Femur (tissue), 1 donor: ENCODE measurements around the gene SPATA33.
A peak's percentile ranks its signal among the peaks of the same experiment; 100 is the strongest.
"Not testable (repeated sequence)": the region's sequence is repeated elsewhere in the genome, so short reads cannot be mapped to it uniquely, and the experiment has no call there.

Experiments
- DNase-seq: peaks from one replicate; pipeline ENCODE4 v3.0.0-alpha.2; 2017

SPATA33 gene

DNA sequence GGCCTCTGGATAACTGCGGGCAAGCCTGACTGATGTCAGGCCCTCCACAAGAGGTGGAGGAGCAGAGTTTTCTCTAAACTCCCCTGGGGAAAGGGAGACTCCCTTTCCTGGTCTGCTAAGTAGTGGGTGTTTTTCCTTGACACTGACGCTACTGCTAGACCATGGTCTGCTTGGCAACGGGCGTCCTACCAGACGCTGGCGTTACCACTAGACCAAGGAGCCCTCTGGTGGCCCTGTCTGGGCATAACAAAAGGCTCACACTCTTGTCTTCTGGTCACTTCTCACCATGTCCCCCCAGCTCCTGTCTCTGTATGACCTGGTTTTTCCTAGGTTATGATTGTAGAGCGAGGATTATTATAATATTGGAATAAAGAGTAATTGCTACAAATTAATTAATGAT is 9.4 kb downstream of the SPATA33 start:
- DNase-seq, result not testable (repeated sequence)

DNA sequence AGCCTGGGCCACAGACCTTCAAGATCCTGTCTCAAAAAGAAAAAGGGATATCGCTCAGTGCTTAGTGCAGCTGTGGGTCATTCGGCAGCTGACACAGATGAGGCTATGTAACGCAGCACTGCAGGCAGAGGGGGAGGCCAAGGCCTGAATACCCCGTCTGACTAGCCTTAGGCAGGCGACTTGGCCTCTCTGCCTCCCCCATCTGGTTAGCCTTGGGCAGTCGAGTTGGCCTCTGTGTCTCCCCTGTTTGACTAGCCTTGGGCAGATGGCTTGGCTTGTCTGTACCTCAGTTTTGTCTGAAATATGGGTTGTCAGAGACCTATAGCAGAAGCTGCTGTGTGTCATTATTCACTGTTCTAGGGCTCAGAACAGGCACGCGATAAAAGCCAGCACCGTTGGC is 10.0 kb downstream of the SPATA33 start:
- no peak for DNase-seq

DNA sequence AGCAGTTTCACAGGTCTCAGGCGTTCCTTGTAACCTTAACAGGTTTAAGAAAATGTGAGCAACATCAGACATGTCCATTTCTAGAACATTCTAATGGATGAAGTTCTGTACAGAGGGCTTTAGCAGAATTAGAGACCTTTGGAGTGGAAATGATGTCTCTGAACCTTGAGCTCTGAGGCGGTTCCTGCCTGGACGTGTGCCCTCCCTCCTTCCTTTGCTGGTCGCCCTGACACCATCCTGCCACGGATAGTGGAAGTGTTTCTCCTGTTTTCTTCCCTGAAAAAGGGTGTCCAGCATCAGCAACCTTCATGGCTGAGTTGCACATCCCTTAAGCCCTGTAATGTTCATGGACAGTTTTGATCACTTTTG is 11.1 kb downstream of the SPATA33 start:
- DNase-seq, result no peak

DNA sequence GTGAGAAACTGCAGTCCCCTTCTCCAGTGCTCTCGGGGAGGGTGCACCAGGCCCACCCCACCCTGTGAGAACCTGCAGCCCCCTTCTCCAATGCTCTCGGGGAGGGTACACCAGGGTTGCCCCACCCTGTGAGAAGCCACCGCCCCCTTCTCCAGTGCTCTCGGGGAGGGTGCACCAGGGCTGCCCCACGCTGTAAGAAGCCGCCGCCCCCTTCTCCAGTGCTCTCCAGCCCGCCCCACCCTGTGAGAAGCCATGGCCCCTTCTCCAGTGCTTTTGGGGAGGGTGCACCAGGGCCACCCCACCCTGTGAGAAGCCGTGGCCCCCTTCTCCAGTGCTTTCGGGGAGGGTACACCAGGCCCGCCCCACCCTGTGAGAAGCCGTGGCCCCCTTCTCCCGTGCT is 12.1 kb downstream of the SPATA33 start:
- no peak for DNase-seq

DNA sequence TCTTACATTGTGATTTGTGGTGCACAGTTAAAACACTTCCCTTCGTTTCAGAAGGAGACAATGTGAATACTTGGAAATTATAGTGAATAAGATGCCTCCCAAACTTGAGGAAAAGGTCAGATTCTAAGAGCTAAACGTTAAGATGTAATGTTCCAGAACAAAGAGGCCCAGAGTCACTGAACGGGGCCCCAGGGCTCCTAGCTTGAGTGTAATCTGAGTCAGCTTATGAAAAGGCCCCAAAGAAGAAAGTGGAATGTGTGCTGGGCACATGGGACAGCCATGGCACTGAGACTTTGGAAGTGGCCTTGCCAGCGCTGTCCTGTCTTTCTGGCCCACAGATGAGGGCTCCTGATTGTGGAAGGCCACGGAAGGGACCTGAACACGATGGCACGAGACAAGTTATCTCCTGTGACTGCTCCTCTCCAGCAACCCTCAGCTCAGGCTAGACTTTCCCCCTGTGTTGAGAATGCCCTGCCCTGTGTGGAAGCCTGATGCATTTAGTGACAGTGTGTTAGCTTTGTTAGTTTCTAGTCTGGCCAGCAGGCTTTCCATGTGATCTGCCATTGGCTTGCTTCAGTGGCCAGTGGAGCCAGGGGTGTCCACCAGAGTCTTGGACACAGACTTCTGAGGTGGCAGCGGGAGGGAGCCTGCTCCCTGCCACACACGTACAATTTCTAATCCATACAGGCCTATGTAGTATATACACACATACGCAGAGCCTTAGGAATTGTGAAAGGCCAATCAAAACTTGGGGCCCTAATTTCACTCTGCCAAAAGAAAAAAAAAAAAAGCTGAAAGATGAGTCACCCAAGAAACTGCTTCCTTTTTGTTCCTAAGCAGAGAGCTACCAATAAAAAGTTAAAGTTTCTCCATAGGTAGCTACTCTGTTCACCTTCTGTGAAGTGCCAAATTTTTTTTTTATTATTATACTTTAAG is 13.1 kb downstream of the SPATA33 start:
- no peak for DNase-seq

DNA sequence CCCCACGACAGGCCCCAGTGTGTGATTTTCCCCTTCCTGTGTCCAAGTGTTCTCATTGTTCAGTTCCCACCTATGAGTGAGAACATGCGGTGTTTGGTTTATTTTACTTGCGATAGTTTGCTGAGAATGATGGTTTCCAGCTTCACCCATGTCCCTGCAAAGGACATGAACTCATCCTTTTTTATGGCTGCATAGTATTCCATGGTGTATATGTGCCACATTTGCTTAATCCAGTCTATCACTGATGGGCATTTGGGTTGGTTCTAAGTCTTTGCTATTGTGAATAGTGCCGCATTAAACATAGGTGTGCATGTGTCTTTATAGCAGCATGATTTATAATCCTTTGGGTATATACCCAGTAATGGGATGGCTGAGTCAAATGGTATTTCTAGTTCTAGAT is 13.9 kb downstream of the SPATA33 start:
- DNase-seq, result not testable (repeated sequence)

DNA sequence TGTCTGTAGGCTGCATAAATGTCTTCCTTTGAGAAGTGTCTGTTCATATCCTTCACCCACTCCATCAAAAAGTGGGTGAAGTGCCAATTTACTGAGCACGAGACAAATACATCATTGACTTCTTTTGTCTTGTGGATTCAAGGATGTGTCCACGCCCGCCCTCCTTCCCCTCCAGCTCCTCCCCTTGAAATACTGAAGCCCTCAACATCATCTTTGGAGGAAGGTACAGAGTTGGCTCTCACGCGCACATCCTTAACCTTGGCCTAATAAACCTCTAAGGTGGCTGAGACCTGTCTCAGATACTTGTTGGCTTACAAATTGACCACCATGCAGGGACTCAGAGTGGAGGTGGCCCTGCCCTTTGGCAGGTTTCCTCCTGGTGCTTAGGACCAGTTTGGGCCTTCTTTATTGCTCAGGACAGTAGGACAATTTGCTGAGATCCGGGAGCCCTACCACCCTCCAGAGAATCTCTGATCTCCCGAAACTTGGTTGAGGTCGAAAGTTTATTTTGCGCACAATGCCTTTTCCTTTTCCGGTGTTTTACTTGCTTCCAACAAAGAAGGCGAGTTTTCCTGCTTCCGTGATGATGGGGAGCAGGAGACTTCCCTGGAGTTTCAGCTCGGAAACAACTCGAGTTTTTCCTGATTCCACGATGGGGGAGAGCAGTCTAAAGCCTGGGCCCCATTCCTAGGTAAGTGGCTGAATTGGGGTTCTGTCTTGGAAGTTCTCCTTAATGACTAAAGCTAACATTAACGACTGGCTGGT is 14.7 kb downstream of the SPATA33 start:
- no peak for DNase-seq

DNA sequence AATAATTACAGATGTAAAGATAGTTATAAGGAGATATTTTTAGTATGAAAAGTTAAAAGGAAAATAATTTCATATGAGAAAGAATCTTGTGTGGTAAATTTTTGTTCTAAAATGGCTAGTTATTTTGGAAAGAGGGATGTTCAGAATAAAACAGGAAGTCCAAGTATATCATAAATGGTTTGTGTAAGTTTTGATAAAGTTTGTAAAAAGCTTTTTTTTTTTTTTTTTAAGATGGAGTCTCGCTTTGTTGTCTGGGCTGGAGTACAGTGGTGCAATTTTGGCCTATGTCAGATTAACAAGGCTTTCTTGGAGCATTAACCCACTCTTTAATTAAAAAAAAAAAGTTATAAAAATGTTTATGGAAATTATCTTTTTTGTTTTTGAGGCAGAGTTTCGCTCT is 20.6 kb downstream of the SPATA33 start:
- DNase-seq, result no peak

DNA sequence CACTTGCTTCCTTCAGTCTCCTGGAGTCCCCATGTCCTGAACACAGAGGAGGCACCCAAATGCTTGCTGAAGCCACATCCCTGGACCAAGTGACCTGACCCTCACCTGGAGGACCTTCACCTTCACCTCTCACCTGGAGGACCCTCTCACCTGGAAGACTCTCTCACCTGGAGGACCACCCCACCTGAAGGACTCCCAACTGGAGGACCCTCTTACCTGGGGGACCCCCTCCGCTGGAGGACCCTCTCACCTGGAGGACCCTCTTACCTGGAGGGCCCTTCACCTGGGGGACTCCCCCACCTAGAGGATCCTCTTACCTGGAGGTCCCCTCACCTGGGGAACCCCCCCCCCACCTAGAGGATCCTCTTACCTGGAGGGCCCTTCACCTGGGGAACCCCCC is 28.3 kb downstream of the SPATA33 start:
- DNase-seq, result no peak

DNA sequence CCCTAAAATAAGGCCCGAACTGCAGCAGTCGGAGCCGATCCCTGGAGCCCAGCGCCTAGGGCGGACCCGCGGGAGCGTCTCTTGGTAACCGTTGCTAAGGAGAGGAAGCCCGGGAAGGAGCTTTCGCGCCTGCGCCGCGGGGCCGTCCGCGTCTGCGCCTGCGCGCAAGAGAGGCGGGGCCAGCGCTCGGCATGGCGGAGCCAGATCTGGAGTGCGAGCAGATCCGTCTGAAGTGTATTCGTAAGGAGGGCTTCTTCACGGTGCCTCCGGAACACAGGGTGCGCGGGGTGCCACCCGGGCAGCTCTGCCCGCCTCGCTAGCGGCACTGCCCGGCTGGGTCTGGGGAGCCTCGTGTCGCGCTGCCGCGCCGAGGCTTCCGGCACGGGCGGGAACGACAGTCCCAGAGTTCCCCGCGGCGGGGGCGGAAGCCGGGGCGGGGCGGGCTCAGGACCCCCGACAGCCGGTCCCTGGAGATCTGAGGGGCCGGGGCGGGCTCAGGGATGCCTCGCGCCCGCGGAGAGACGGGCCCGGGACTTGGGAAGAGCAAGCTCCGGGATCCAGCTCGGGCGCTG is 29.0 kb downstream of the SPATA33 start, which contains the start of gene CDK10:
TSS of gene CDK10 (plus strand) at position 170 of the 572 bp plus-strand sequence. CDS start at position 192, 22 bp downstream.
- peak; percentile 94 for DNase-seq

DNA sequence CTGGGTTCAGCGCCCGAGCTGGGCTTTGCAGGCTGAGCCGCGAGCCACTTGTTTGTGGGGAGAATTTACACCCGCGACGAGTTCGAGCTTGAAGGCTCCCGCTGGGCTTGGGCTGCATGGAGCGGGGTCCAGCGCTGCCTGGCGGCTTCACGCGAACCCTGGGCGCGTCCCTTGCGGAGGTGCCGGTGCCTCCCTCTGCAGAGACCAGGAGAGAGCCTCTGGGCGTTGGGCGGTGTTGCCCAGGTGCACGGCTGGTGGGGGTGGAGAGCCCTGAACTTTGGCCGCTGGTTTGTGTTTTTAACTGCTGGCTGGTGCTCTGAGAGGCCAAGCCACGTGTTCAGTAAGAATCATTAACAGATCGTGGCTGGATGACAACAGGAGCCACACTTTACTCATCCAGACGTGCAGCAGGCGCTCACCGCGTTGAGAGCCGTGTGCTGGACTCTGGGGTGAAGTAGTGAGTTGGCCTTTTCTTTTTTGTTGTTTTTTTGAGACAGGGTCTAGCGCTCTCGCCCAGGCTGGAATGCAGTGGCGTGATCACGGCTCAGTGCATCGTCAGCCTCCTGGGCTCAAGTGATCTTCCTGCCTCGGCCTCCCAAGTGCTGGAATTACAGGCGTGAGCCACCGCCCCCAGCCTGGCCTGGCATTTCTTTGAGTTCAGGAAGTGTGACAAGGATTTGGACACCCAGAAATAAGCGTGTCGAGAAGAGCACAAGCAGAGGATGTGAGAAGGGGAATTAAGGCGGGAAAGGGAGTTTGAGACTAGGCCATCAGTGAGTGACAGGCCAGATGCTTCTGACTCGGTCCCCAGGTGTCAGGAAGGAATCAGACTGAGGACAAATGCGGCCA is 29.7 kb downstream of the SPATA33 start:
- DNase-seq, result no peak

DNA sequence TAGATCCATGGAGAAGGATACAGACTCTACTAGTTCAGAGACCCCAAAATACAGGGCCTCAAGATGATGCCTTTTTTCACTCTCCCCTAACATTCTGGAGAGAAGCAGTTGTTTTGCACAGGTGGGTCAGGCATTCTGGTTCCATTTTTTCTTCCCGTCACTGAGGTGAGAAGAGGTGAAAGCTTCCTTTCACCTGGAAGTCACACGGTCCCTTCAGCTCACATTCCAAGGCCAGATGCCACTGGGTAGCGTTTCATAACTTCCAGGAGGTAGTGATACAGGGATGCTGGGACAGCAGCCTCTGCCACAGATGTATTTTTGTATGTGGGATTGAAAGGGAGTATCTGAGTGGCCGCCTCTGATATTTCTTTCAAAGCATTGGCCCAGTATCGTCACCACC is 30.8 kb downstream of the SPATA33 start:
- DNase-seq, result no peak

DNA sequence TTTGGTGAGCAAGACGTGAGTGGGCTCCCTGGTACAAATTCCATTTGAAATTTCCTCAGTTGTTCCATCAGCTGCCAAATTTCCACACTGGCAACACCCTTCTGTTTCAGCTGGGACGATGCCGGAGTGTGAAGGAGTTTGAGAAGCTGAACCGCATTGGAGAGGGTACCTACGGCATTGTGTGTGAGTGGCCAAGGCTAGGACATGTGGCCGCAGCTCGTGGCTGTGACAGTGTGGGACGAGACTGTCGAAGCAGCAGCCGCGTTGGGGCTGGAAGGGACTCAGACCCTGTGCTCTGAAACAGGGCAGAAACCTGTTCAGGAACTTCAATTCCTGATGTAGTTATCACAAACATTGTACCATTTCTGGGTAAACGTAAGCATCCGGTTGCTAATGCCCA is 31.5 kb downstream of the SPATA33 start:
- DNase-seq, result no peak

DNA sequence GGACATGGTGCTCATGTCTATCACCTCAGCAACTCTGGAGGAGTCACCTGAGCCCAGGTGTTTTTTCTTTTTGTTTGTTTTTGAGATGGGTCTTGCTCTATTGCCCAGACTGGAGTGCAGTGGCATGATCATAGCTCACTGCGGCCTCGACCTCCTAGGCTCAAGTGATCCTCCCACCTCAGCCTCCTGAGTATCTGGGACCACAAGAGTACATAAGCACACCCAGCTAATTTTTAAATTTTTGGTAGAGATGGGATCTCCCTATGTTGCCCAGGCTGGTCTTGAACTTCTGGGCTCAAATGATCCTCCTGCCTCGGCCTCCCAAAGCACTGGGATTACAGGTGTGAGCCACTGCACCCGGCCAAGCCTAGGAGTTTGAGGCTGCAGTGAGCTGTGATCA is 32.0 kb downstream of the SPATA33 start:
- DNase-seq, result not testable (repeated sequence)

DNA sequence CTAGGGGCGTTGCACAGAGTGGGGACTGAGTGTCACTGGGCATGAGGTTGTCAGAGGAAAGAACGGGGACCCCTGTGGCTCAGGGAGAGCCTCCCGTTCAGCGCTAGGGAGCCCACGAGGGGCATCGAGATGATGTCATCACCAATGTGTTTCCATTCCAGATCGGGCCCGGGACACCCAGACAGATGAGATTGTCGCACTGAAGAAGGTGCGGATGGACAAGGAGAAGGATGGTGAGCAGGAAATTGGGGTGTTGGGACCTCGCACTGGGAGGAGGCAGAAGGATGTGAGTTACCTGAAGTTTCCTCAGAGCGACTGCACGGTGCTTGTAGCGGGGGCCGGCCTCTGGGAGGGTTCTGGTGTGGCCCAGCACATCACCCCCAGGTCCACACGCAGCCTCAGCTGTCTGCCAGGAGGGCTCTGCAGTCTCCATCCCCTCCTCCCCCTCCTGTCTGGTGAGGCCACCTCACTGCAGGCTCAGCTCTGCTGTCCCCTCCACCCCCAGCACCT is 32.8 kb downstream of the SPATA33 start:
- DNase-seq, result no peak

DNA sequence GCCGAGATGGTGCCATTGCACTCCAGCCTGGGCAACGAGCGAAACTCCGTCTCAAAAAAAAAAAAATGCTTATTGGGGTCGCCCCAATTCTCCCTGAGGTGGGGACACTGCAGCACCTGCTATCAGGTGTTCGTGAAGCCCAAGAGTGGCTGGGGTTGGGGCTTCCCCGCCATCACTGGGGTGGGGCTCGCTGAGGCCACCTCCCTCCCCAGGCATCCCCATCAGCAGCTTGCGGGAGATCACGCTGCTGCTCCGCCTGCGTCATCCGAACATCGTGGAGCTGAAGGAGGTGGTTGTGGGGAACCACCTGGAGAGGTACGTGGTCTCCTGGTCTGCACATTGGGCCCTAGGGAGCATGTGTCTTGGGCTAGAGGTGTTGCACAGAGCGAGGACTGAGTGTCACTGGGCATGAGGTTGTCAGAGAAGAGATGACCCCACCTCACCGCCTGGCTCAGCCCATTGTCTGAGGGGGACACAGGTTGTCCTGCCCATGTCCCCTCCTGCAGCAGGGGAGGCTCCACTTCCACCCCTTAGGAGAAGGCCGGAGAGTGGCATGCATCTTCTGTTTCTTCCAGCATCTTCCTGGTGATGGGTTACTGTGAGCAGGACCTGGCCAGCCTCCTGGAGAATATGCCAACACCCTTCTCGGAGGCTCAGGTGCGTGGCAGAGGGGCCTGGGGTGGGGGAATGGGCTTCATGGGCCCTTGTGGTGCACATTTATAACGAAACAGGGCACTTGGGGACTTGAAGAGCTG is 33.8 kb downstream of the SPATA33 start:
- no peak for DNase-seq

DNA sequence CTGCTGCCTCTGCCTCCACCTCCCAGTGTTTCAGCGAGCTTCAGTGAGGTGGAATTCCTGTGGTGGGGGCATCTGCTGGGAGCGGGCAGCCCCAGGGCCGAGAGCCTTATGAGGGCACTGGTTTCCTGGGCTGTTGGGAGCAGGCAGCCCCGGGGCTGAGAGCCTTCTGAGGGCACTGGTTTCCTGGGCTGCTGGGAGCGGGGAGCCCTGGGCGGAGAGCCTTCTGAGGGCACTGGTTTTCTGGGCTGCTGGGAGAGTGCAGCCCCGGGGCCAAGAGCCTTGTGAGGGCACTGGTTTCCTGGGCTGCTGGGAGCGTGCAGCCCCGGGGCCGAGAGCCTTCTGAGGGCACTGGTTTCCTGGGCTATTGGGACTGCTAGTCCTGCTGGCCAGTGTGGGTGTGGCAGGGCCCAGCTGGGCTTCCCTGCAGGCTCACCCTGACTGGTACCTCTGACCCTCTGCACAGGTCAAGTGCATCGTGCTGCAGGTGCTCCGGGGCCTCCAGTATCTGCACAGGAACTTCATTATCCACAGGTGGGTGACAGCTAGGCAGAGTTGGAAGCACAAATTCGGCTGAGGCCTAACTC is 34.4 kb downstream of the SPATA33 start:
- DNase-seq, result no peak

DNA sequence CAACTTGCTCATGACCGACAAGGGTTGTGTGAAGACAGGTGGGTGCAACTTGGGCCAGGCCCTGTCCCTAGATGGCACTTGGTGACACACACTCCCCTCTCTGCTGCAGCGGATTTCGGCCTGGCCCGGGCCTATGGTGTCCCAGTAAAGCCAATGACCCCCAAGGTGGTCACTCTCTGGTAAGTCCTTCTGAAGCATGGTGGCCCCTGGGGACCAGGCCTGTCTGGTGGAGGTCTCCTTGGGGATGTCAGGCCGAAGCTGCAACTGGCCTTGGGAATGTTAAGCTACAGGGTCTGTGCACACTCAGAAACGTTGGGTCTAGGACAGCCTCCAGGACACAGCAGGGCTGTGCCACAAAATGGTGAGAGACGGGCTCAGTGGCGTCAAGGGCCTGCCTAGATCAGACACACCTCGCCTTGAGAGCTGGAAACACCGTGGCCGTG is 35.7 kb downstream of the SPATA33 start:
- no peak for DNase-seq

DNA sequence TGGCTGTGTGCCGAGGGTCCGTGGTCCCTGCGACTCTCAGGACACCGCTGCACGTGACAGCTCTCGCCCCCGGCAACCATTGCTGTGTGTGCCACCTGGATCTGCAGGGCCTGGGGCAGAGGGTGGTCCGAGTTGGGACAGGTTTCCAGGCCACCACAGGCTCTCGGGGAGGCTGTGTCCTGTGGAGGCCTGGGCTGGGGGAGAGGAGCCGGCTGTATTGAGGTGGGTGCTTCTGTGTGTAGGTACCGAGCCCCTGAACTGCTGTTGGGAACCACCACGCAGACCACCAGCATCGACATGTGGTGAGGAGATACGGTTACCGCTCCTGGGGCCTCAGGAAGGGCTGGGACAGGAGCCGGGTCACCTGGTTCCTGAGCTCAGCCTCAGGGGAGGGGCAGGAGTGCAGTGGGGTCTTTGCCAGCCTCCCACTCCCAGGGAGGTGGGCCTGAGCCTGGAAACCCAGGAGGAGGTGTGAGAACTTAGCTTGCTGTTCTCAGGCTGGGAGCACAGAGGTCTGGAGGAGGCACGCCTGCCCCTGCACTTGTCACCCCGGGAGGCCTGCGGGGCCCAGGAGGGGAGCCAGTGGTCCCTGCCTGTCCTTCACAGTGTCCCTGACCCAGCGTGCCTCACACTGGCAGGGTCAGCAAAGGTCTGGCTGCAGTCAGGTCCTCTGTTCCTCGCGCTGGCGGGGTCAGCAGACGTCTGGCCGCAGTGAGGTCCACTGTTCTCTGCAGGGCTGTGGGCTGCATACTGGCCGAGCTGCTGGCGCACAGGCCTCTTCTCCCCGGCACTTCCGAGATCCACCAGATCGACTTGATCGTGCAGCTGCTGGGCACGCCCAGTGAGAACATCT is 36.5 kb downstream of the SPATA33 start:
- no peak for DNase-seq

DNA sequence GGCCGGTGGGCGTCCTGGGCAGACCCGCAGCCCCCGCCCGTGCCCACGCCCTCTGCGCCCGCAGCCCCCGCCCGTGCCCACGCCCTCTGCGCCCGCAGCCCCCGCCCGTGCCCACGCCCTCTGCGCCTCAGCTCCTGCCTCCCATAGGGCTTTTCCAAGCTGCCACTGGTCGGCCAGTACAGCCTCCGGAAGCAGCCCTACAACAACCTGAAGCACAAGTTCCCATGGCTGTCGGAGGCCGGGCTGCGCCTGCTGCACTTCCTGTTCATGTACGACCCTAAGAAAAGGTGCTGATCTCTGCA is 37.1 kb downstream of the SPATA33 start:
- not testable (repeated sequence) for DNase-seq
